Spinal cord (tissue), 10 donors: ENCODE measurements around the gene FAM209B. TPM values are rescaled to one million over a fixed set of nuclear protein-coding genes. Genes with fewer than 3 reads are reported as not detected.
"Not testable (repeated sequence)": the region's sequence is repeated elsewhere in the genome, so short reads cannot be mapped to it uniquely, and the experiment has no call there.

Experiments used
- DNase-seq, 6 donors: peaks; one replicate each; pipeline versions ENCODE4 v3.0.0 to v3.0.0-alpha.2; 2013 to 2015; ENCODE audit warnings: low spot score in 6 of 6, low read depth in 4 of 6
- H3K27ac ChIP-seq: one replicate; pipeline ENCODE4 v1.5.1; 2013; ENCODE audit warnings: low read depth, low read length, control low read depth
- H3K27me3 ChIP-seq: one replicate; pipeline ENCODE4 v1.6.1; 2013; ENCODE audit warnings: low read length; ENCODE audit not compliant: control insufficient read depth, insufficient read depth
- H3K36me3 ChIP-seq: one replicate; pipeline ENCODE4 v1.6.1; 2013; ENCODE audit warnings: low read length; ENCODE audit not compliant: control insufficient read depth, insufficient read depth
- H3K4me1 ChIP-seq: one replicate; pipeline ENCODE4 v1.6.1; 2013; ENCODE audit warnings: low read length; ENCODE audit not compliant: control insufficient read depth, insufficient read depth
- H3K4me3 ChIP-seq: one replicate; pipeline ENCODE4 v1.5.1; 2013; ENCODE audit warnings: low read depth, low read length, control low read depth
- H3K9me3 ChIP-seq: one replicate; pipeline ENCODE4 v1.6.1; 2013; ENCODE audit warnings: low read length; ENCODE audit not compliant: control insufficient read depth, insufficient read depth
- WGBS: methylation state at CpG from one replicate; pipeline ENCODE4 v1.1.5; 2013; ENCODE audit warnings: missing lambda C conversion rate; ENCODE audit not compliant: insufficient coverage; 5-methylcytosine and 5-hydroxymethylcytosine counted together
- polyA plus RNA-seq, 2 donors: library from polyadenylated mRNA; unstranded; fragments of 120-200 nt; gene quantifications; one replicate each; pipeline ENCODE4 v1.2.1, GENCODE V29; 2013; ENCODE audit not compliant: insufficient read length in 2 of 2
- total RNA-seq, 2 donors: library from RNA; depleted of rRNA in 1 of 2; stranded (reverse); fragments of 120-200 nt in 1 of 2; fragments of >200 nt in 1 of 2; gene quantifications; one replicate each; pipeline versions ENCODE4 v1.2.3 to v1.2.4, GENCODE V29; 2013 to 2014
- donor health status: healthy.

FAM209B gene
- total and polyA plus RNA-seq, 4 donors, result 0.47 to 0.50 TPM; not detected in 2

DNA sequence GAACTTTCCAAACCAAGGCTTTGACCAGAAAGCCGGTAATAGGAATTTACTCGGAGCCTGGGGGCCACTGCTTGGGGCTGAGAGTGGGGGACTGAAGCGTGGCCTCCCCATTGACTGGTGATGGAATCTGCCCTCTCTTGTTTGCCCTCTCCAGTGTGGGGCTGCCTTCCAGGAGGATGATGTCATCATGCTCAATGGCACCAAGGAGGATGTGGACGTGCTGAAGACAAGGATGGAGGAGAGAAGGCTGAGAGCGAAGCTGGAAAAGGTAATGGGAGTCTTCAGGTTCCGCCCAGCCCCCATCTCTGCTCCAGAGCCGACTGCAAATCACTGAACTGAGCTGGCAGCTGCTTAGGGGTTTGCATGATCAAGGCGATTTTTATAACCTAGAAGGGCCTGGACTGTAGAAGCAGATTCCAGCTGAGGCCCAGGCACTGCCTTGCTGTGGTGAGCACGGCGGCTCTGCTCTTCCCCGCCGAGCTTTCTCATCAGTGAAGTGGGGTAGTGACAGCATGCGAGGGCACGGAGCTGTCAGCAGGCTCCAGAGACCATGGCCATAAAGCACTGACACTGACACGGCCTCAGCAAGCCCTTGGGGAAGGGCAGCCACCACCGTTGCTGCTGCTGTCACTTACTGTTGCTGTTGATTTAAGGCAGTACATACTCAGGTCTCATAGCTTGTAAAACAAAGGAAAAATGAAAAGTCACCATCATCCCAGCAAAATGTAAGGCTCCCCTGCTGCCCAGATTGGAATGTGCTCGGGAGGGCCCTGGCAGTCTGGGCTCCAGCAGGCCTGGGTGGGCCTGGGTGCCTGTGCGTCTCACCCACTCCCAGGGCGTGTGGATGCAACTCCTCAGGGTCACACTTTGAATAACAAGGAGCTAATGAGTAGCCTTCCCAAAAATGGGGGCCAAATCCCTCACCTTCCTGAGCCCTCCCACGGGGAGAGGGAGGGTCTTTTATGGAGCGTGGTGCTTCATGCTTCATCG, 19.6 kb upstream of the FAM209B start:
- H3K4me3 ChIP-seq, result no peak overlapping the region
- H3K9me3 ChIP-seq, result no peaks in the 10 kb centered on the region
- DNase-seq, result peak in 1 of 6 donors; percentile 44
- 81% methylated on average over 21 of the region's 22 CpGs for WGBS
- no peak overlapping the region for H3K27ac ChIP-seq
- H3K27me3 ChIP-seq, result no peaks in the 10 kb centered on the region
- peaks cover 11% of the 10 kb centered on the region for H3K4me1 ChIP-seq
- peaks cover 36% of the 10 kb centered on the region for H3K36me3 ChIP-seq

- H3K9me3 ChIP-seq, result peaks cover 8% of the 10 kb centered on the region
- no peak overlapping the region for H3K4me3 ChIP-seq
- no peak overlapping the region for H3K27ac ChIP-seq
- no peak for DNase-seq
- H3K4me1 ChIP-seq, result peaks cover 11% of the 10 kb centered on the region
- 83% methylated on average over 4 of the region's 5 CpGs for WGBS
- no peaks in the 10 kb centered on the region for H3K27me3 ChIP-seq
- H3K36me3 ChIP-seq, result peaks cover 56% of the 10 kb centered on the region
These were observed 16.4 kb upstream of the FAM209B start for GRCh38 chr20:56516631-56517030.

- Histone ChIP-seq H3K36me3 (peaks cover 55% of the 10 kb centered on the region), H3K4me3 (no peak overlapping the region), H3K27me3 (no peaks in the 10 kb centered on the region), H3K4me1 (peaks cover 11% of the 10 kb centered on the region), H3K9me3 (peaks cover 8% of the 10 kb centered on the region), H3K27ac (no peak overlapping the region)
- DNase-seq, result no peak
- 98% methylated on average over 7 of the region's 7 CpGs for WGBS
These were observed 15.8 kb upstream of the FAM209B start for GRCh38 chr20:56517211-56517610.

GRCh38 chr20:56517641-56518040, 15.4 kb upstream of the FAM209B start:
- H3K27me3 ChIP-seq, result no peaks in the 10 kb centered on the region
- no peak overlapping the region for H3K4me3 ChIP-seq
- no peak overlapping the region for H3K27ac ChIP-seq
- peaks cover 51% of the 10 kb centered on the region for H3K36me3 ChIP-seq
- H3K4me1 ChIP-seq, result peaks cover 11% of the 10 kb centered on the region
- peak in 1 of 6 donors; percentile 43 for DNase-seq
- H3K9me3 ChIP-seq, result peaks cover 8% of the 10 kb centered on the region
- 69% methylated on average over 8 of the region's 8 CpGs for WGBS

DNA sequence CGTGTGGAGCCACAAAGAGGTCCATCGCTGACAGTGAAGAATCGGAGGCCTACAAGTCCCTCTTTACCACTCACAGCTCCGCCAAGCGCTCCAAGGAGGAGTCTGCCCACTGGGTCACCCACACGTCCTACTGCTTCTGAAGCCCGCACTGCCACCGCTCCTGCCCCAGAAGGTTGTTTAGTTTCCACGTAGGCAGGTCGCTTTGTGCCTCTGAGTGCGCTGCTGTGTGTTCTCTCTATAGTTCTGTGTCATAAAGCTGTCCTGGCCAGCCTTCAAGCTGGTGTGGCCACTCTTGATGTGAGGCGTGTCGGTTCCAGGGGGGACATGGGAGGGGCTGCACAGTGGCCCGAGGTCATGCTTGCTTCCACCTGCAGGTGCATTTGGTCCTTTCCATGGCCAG, 14.9 kb upstream of the FAM209B start:
- H3K27me3 ChIP-seq, result no peaks in the 10 kb centered on the region
- H3K36me3 ChIP-seq, result peaks cover 48% of the 10 kb centered on the region
- no peak overlapping the region for H3K4me3 ChIP-seq
- no peak overlapping the region for H3K27ac ChIP-seq
- 96% methylated on average over 13 of the region's 14 CpGs for WGBS
- peaks cover 10% of the 10 kb centered on the region for H3K4me1 ChIP-seq
- DNase-seq, result no peak
- H3K9me3 ChIP-seq, result peaks cover 8% of the 10 kb centered on the region

- Histone ChIP-seq H3K9me3 (peaks cover 8% of the 10 kb centered on the region), H3K27me3 (no peaks in the 10 kb centered on the region), H3K4me3 (no peak overlapping the region), H3K27ac (no peak overlapping the region), H3K4me1 (peaks cover 2% of the 10 kb centered on the region), H3K36me3 (peaks cover 41% of the 10 kb centered on the region)
- WGBS, result 98% methylated on average over 7 of the region's 10 CpGs
- no peak for DNase-seq
These were observed 14.2 kb upstream of the FAM209B start for GRCh38 chr20:56518721-56519398.

DNA sequence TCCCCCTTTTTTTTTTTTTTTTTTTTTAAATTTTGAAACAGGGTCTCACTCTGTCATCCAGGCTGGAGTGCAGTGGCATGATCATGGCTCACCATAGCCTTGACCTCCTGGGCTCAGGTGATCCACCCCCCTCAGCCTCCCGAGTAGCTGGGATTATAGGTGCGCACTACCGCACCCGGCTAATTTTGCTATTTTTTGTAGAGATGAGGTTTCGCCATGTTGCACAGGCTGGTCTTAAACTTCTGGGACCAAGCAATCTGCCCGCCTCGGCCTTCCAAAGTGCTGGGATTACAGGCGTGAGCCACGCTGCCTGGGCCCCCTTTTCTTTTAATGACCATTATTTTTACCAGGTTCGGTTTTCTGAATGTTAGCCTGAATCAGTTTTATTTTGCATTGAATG, 13.5 kb upstream of the FAM209B start:
- H3K27ac ChIP-seq, result no peak overlapping the region
- H3K27me3 ChIP-seq, result no peaks in the 10 kb centered on the region
- H3K4me1 ChIP-seq, result no peaks in the 10 kb centered on the region
- no peak overlapping the region for H3K4me3 ChIP-seq
- H3K9me3 ChIP-seq, result peaks cover 8% of the 10 kb centered on the region
- DNase-seq, result no peak
- 95% methylated on average over 8 of the region's 10 CpGs for WGBS
- peaks cover 39% of the 10 kb centered on the region for H3K36me3 ChIP-seq

- no peak for DNase-seq
- WGBS, result 100% methylated on average over 6 of the region's 10 CpGs
- Histone ChIP-seq H3K36me3 (peaks cover 36% of the 10 kb centered on the region), H3K27me3 (no peaks in the 10 kb centered on the region), H3K27ac (no peak overlapping the region), H3K4me1 (no peaks in the 10 kb centered on the region), H3K9me3 (peaks cover 8% of the 10 kb centered on the region), H3K4me3 (no peak overlapping the region)
These were observed 12.9 kb upstream of the FAM209B start for GRCh38 chr20:56520180-56520579.

- H3K36me3 ChIP-seq, result peaks cover 36% of the 10 kb centered on the region
- 97% methylated on average over 11 of the region's 13 CpGs for WGBS
- H3K27ac ChIP-seq, H3K9me3 ChIP-seq, H3K27me3 ChIP-seq, H3K4me3 ChIP-seq, H3K4me1 ChIP-seq, DNase-seq: not testable (repeated sequence)
These were observed 12.2 kb upstream of the FAM209B start for GRCh38 chr20:56520746-56521354.
